ENCODE results near the gene CACNB2. TPM values are rescaled to one million over a fixed set of nuclear protein-coding genes. Genes with fewer than 3 reads are reported as not detected.

Gene CACNB2
- total and polyA plus RNA-seq, 4 donors: 0.38 to 3.1 (median 0.83) TPM

DNA sequence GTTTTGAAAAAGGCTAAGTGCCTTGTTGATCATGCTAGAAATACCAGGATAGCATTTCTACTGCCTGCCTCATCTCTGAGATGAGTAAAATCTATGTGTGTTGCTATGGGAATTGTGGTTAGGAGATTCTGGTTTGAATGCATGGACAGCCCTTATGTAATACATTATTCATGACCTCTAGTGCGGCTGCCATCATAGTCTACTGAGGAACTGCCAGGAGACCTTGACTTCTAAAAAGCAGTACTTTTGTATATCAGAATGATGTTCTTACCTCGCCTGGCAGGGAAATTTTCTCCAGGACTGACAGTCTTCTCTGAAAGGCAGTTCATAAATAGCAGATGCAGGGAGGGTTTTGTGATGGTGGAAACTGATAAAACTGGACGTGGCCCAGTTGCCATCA, 262.6 kb downstream of the CACNB2 start:
- Histone ChIP-seq H3K4me1 (ENCODE audit: control insufficient read depth in 4 of 4, insufficient read depth in 4 of 4, low read length in 3 of 4) (peaks cover 0 to 16% (median 2%) of the 10 kb centered on the region in 4 donors), H3K36me3 (ENCODE audit: control insufficient read depth in 4 of 4, insufficient read depth in 3 of 4, low read depth in 1 of 4, low read length in 3 of 4) (no peaks in the 10 kb centered on the region), H3K4me3 (ENCODE audit: low read depth in 1 of 3, low read length in 3 of 3) (no peak overlapping the region), H3K27me3 (ENCODE audit: control insufficient read depth in 4 of 4, insufficient read depth in 4 of 4, low read length in 3 of 4) (no peaks in the 10 kb centered on the region), H3K27ac (ENCODE audit: low read depth in 1 of 2, low read length in 2 of 2) (no peak overlapping the region), H3K9ac (ENCODE audit: low read depth in 1 of 2, low read length in 2 of 2) (no peak overlapping the region), H3K9me3 (ENCODE audit: control insufficient read depth in 4 of 4, low read length in 3 of 4) (no peaks in the 10 kb centered on the region)
- WGBS: 91% methylated on average over 3 of the region's 3 CpGs
- DNase-seq (ENCODE audit: low spot score): no peak
- TF ChIP-seq CTCF (IDR thresholded peaks at IDR 0.05; ENCODE audit: low read depth, low read length, missing input control) (no peak), FOXA2 (IDR thresholded peaks at IDR 0.05) (no peak), EGR1 (IDR thresholded peaks at IDR 0.05; ENCODE audit: low read depth in 2 of 2) (no peak), RAD21 (IDR thresholded peaks at IDR 0.05) (no peak), ZBTB33 (IDR thresholded peaks at IDR 0.05) (no peak), SP1 (IDR thresholded peaks at IDR 0.05) (no peak), GABPA (IDR thresholded peaks at IDR 0.05 in 1 of 2, conservative IDR thresholded peaks at IDR 0.05 in 1 of 2) (no peak), NR2F2 (IDR thresholded peaks at IDR 0.05) (no peak), FOXA1 (IDR thresholded peaks at IDR 0.05) (no peak), JUND (IDR thresholded peaks at IDR 0.05) (no peak), RXRA (IDR thresholded peaks at IDR 0.05) (no peak), HNF4A (conservative IDR thresholded peaks at IDR 0.05) (no peak), YY1 (IDR thresholded peaks at IDR 0.05) (no peak)
- TF ChIP-seq, protein P1, sequence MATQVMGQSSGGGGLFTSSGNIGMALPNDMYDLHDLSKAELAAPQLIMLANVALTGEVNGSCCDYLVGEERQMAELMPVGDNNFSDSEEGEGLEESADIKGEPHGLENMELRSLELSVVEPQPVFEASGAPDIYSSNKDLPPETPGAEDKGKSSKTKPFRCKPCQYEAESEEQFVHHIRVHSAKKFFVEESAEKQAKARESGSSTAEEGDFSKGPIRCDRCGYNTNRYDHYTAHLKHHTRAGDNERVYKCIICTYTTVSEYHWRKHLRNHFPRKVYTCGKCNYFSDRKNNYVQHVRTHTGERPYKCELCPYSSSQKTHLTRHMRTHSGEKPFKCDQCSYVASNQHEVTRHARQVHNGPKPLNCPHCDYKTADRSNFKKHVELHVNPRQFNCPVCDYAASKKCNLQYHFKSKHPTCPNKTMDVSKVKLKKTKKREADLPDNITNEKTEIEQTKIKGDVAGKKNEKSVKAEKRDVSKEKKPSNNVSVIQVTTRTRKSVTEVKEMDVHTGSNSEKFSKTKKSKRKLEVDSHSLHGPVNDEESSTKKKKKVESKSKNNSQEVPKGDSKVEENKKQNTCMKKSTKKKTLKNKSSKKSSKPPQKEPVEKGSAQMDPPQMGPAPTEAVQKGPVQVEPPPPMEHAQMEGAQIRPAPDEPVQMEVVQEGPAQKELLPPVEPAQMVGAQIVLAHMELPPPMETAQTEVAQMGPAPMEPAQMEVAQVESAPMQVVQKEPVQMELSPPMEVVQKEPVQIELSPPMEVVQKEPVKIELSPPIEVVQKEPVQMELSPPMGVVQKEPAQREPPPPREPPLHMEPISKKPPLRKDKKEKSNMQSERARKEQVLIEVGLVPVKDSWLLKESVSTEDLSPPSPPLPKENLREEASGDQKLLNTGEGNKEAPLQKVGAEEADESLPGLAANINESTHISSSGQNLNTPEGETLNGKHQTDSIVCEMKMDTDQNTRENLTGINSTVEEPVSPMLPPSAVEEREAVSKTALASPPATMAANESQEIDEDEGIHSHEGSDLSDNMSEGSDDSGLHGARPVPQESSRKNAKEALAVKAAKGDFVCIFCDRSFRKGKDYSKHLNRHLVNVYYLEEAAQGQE (IDR thresholded peaks at IDR 0.05): no peak
- TF ChIP-seq, protein P2, sequence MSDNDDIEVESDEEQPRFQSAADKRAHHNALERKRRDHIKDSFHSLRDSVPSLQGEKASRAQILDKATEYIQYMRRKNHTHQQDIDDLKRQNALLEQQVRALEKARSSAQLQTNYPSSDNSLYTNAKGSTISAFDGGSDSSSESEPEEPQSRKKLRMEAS (IDR thresholded peaks at IDR 0.05): no peak
- TF ChIP-seq, protein P3, sequence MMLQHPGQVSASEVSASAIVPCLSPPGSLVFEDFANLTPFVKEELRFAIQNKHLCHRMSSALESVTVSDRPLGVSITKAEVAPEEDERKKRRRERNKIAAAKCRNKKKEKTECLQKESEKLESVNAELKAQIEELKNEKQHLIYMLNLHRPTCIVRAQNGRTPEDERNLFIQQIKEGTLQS (IDR thresholded peaks at IDR 0.05): no peak

GRCh38 chr10:18404530-18404929, 264.3 kb downstream of the CACNB2 start:
- Histone ChIP-seq H3K27me3 (ENCODE audit: control insufficient read depth in 4 of 4, insufficient read depth in 4 of 4, low read length in 3 of 4) (no peaks in the 10 kb centered on the region), H3K36me3 (ENCODE audit: control insufficient read depth in 4 of 4, insufficient read depth in 3 of 4, low read depth in 1 of 4, low read length in 3 of 4) (no peaks in the 10 kb centered on the region)
- WGBS: 88% methylated on average over 5 of the region's 5 CpGs

More at GRCh38 chr10:18404530-18404929, 264.3 kb downstream of the CACNB2 start:
- Histone ChIP-seq H3K4me3 (ENCODE audit: low read depth in 1 of 3, low read length in 3 of 3) (no peak overlapping the region), H3K4me1 (ENCODE audit: control insufficient read depth in 4 of 4, insufficient read depth in 4 of 4, low read length in 3 of 4) (peaks cover 0 to 16% (median 2%) of the 10 kb centered on the region in 4 donors), H3K9me3 (ENCODE audit: control insufficient read depth in 4 of 4, low read length in 3 of 4) (no peaks in the 10 kb centered on the region), H3K27ac (ENCODE audit: low read depth in 1 of 2, low read length in 2 of 2) (no peak overlapping the region), H3K9ac (ENCODE audit: low read depth in 1 of 2, low read length in 2 of 2) (no peak overlapping the region)
- no peak for DNase-seq (ENCODE audit: low spot score)
- TF ChIP-seq NR2F2 (IDR thresholded peaks at IDR 0.05) (no peak), ZBTB33 (IDR thresholded peaks at IDR 0.05) (no peak), CTCF (IDR thresholded peaks at IDR 0.05; ENCODE audit: low read depth, low read length, missing input control) (no peak), JUND (IDR thresholded peaks at IDR 0.05) (no peak), TAF1 (conservative IDR thresholded peaks at IDR 0.05) (no peak), HNF4A (conservative IDR thresholded peaks at IDR 0.05) (no peak), FOXA2 (IDR thresholded peaks at IDR 0.05) (no peak), FOXA1 (IDR thresholded peaks at IDR 0.05) (no peak)
- TF ChIP-seq, protein P3 (IDR thresholded peaks at IDR 0.05): no peak

Measured in liver (tissue), 9 donors.